Measurements from ENCODE around the gene TLX3.
A peak's percentile ranks its signal among the peaks of the same experiment; 100 is the strongest.
"Not testable (repeated sequence)": the region's sequence is repeated elsewhere in the genome, so short reads cannot be mapped to it uniquely, and the experiment has no call there.

The TLX3 gene

GRCh38 chr5:171330021-171330420 is 21.0 kb downstream of the TLX3 start:
- H3K36me3 Mint-ChIP-seq (ENCODE audit: low read depth) = no peaks in the 10 kb centered on the region
- no peak overlapping the region for H3K27ac Mint-ChIP-seq
- peaks cover 44% of the 10 kb centered on the region for H3K27me3 Mint-ChIP-seq
- no peaks in the 10 kb centered on the region for H3K4me1 Mint-ChIP-seq
- H3K4me3 Mint-ChIP-seq = no peak overlapping the region
- ATAC-seq = no peak
- no peaks in the 10 kb centered on the region for H3K9me3 Mint-ChIP-seq
- no peak for DNase-seq

- DNase-seq (no peak), ATAC-seq (no peak)
- Mint-ChIP-seq H3K36me3 (ENCODE audit: low read depth) (no peaks in the 10 kb centered on the region), H3K4me1 (peaks cover 3% of the 10 kb centered on the region), H3K4me3 (no peak overlapping the region), H3K27ac (no peak overlapping the region), H3K9me3 (no peaks in the 10 kb centered on the region), H3K27me3 (peaks cover 42% of the 10 kb centered on the region)
Observed at GRCh38 chr5:171335616-171336015, 26.6 kb downstream of the TLX3 start.

- ATAC-seq = peak; percentile 36
- no peaks in the 10 kb centered on the region for H3K9me3 Mint-ChIP-seq
- peak; percentile 28 for DNase-seq
- peaks cover 3% of the 10 kb centered on the region for H3K4me1 Mint-ChIP-seq
- no peak overlapping the region for H3K27ac Mint-ChIP-seq
- H3K4me3 Mint-ChIP-seq = peak overlapping the region; percentile 63
- H3K27me3 Mint-ChIP-seq = peaks cover 42% of the 10 kb centered on the region
- no peaks in the 10 kb centered on the region for H3K36me3 Mint-ChIP-seq (ENCODE audit: low read depth)
Observed at GRCh38 chr5:171336521-171337209, 27.6 kb downstream of the TLX3 start.

- no peaks in the 10 kb centered on the region for H3K36me3 Mint-ChIP-seq (ENCODE audit: low read depth)
- DNase-seq (no peak), ATAC-seq (no peak)
- no peaks in the 10 kb centered on the region for H3K9me3 Mint-ChIP-seq
- peaks cover 40% of the 10 kb centered on the region for H3K27me3 Mint-ChIP-seq
- no peak overlapping the region for H3K27ac Mint-ChIP-seq
- H3K4me1 Mint-ChIP-seq = peaks cover 3% of the 10 kb centered on the region
- peak overlapping the region; percentile 63 for H3K4me3 Mint-ChIP-seq
Observed at GRCh38 chr5:171337210-171337569, 28.1 kb downstream of the TLX3 start.

- no peak for DNase-seq
- Mint-ChIP-seq H3K4me1 (peaks cover 3% of the 10 kb centered on the region), H3K36me3 (ENCODE audit: low read depth) (no peaks in the 10 kb centered on the region), H3K27ac (no peak overlapping the region), H3K9me3 (no peaks in the 10 kb centered on the region), H3K4me3 (no peak overlapping the region), H3K27me3 (peaks cover 29% of the 10 kb centered on the region)
- no peak for ATAC-seq
Observed at GRCh38 chr5:171340042-171340441, 31.0 kb downstream of the TLX3 start.

- Mint-ChIP-seq H3K36me3 (ENCODE audit: low read depth) (no peaks in the 10 kb centered on the region), H3K27ac (no peak overlapping the region), H3K4me1 (peaks cover 3% of the 10 kb centered on the region), H3K4me3 (no peak overlapping the region), H3K9me3 (no peaks in the 10 kb centered on the region), H3K27me3 (peaks cover 27% of the 10 kb centered on the region)
- DNase-seq (no peak), ATAC-seq (no peak)
Observed at GRCh38 chr5:171340491-171340890, 31.4 kb downstream of the TLX3 start.

GRCh38 chr5:171342362-171343111 is 33.5 kb downstream of the TLX3 start:
- no peaks in the 10 kb centered on the region for H3K36me3 Mint-ChIP-seq (ENCODE audit: low read depth)
- no peak overlapping the region for H3K27ac Mint-ChIP-seq
- peak; percentile 75 for ATAC-seq
- H3K4me1 Mint-ChIP-seq = no peaks in the 10 kb centered on the region
- H3K4me3 Mint-ChIP-seq = no peak overlapping the region
- no peaks in the 10 kb centered on the region for H3K9me3 Mint-ChIP-seq
- H3K27me3 Mint-ChIP-seq = peaks cover 8% of the 10 kb centered on the region
- peak; percentile 36 for DNase-seq

- H3K27me3 Mint-ChIP-seq = peaks cover 1% of the 10 kb centered on the region
- no peaks in the 10 kb centered on the region for H3K36me3 Mint-ChIP-seq (ENCODE audit: low read depth)
- H3K4me3 Mint-ChIP-seq = no peak overlapping the region
- H3K4me1 Mint-ChIP-seq = no peaks in the 10 kb centered on the region
- no peak overlapping the region for H3K27ac Mint-ChIP-seq
- H3K9me3 Mint-ChIP-seq = no peaks in the 10 kb centered on the region
- no peak for DNase-seq
- ATAC-seq = no peak
Observed at GRCh38 chr5:171344936-171345608, 36.0 kb downstream of the TLX3 start.

GRCh38 chr5:171351536-171352073 is 42.6 kb downstream of the TLX3 start:
- Mint-ChIP-seq H3K27ac (no peak overlapping the region), H3K36me3 (ENCODE audit: low read depth) (no peaks in the 10 kb centered on the region), H3K4me1 (peaks cover 14% of the 10 kb centered on the region), H3K9me3 (no peaks in the 10 kb centered on the region), H3K4me3 (no peak overlapping the region), H3K27me3 (peaks cover 4% of the 10 kb centered on the region)
- DNase-seq (no peak), ATAC-seq (no peak)

- Mint-ChIP-seq H3K9me3 (no peaks in the 10 kb centered on the region), H3K4me1 (peaks cover 14% of the 10 kb centered on the region), H3K4me3 (peak overlapping the region; percentile 46), H3K27ac (no peak overlapping the region), H3K27me3 (peaks cover 4% of the 10 kb centered on the region), H3K36me3 (ENCODE audit: low read depth) (no peaks in the 10 kb centered on the region)
- peak; percentile 42 for DNase-seq
- ATAC-seq = peak; percentile 85
Observed at GRCh38 chr5:171355302-171355724, 46.3 kb downstream of the TLX3 start.

GRCh38 chr5:171357843-171358242 is 48.8 kb downstream of the TLX3 start:
- Mint-ChIP-seq H3K4me3 (no peak overlapping the region), H3K27ac (no peak overlapping the region), H3K9me3 (no peaks in the 10 kb centered on the region), H3K36me3 (ENCODE audit: low read depth) (no peaks in the 10 kb centered on the region), H3K27me3 (no peaks in the 10 kb centered on the region), H3K4me1 (peaks cover 14% of the 10 kb centered on the region)
- no peak for ATAC-seq
- no peak for DNase-seq

- not testable (repeated sequence) for H3K4me3 Mint-ChIP-seq; H3K4me1 Mint-ChIP-seq; H3K9me3 Mint-ChIP-seq; H3K27ac Mint-ChIP-seq; DNase-seq; ATAC-seq; H3K36me3 Mint-ChIP-seq (ENCODE audit: low read depth)
- peaks cover 12% of the 10 kb centered on the region for H3K27me3 Mint-ChIP-seq
Observed at GRCh38 chr5:171361151-171361550, 52.1 kb downstream of the TLX3 start.

All from activated naive CD8-positive, alpha-beta T cell treated with anti-CD3 and anti-CD28 coated beads, Interleukin-2, amount 50 U/mL, for 24 hours (primary cell).